Ishikawa (cell line): Measurements from ENCODE around the gene SLC25A52.

Experiments used
- CEBPB ChIP-seq: IDR thresholded peaks from 2 replicates; pipeline ENCODE4 v1.6.1; 2012
- CREB1 ChIP-seq: IDR thresholded peaks from 2 replicates; pipeline ENCODE4 v1.6.1; 2012; ENCODE audit warnings: low read depth
- EGR1 ChIP-seq: IDR thresholded peaks from 2 replicates; pipeline ENCODE4 v1.6.1; 2012
- EP300 ChIP-seq: IDR thresholded peaks from 2 replicates; pipeline ENCODE4 v1.6.1; 2012; ENCODE audit warnings: borderline replicate concordance
- FOXM1 ChIP-seq: IDR thresholded peaks from 2 replicates; pipeline ENCODE4 v1.6.1; 2012; ENCODE audit warnings: low read depth, borderline replicate concordance
- MAX ChIP-seq: IDR thresholded peaks from 2 replicates; pipeline ENCODE4 v1.6.1; 2012
- NFIC ChIP-seq: IDR thresholded peaks from 2 replicates; pipeline ENCODE4 v1.6.1; 2012
- RAD21 ChIP-seq: IDR thresholded peaks from 2 replicates; pipeline ENCODE4 v1.6.1; 2012; ENCODE audit warnings: low read depth
- REST ChIP-seq: IDR thresholded peaks from 2 replicates; pipeline ENCODE4 v1.6.1; 2012; ENCODE audit warnings: low read depth, mild to moderate bottlenecking
- TAF1 ChIP-seq: IDR thresholded peaks from 2 replicates; pipeline ENCODE4 v1.6.1; 2012; ENCODE audit warnings: low read depth, mild to moderate bottlenecking
- TCF12 ChIP-seq: IDR thresholded peaks from 2 replicates; pipeline ENCODE4 v1.6.1; 2012; ENCODE audit warnings: low read depth
- TEAD4 ChIP-seq: IDR thresholded peaks from 2 replicates; pipeline ENCODE4 v1.6.1; 2012
- USF1 ChIP-seq: IDR thresholded peaks from 2 replicates; pipeline ENCODE4 v1.6.1; 2012
- YY1 ChIP-seq: IDR thresholded peaks from 2 replicates; pipeline ENCODE4 v1.6.1; 2012; ENCODE audit warnings: low read depth
- ZBTB7A ChIP-seq: IDR thresholded peaks from 2 replicates; pipeline ENCODE4 v1.6.1; 2012; ENCODE audit warnings: low read depth

The SLC25A52 gene

GRCh38 chr18:31793531-31793930, 32.9 kb upstream of the SLC25A52 start:
- TF ChIP-seq TAF1, result no peak
- no peak for TF ChIP-seq TCF12
- TF ChIP-seq REST, result no peak
- TF ChIP-seq CREB1, result no peak
- no peak for TF ChIP-seq YY1
- no peak for TF ChIP-seq RAD21
- TF ChIP-seq TEAD4, result no peak
- TF ChIP-seq ZBTB7A, result no peak
- no peak for TF ChIP-seq USF1
- no peak for TF ChIP-seq EP300
- TF ChIP-seq EGR1, result no peak
- TF ChIP-seq FOXM1, result no peak
- TF ChIP-seq CEBPB, result no peak
- no peak for TF ChIP-seq NFIC
- TF ChIP-seq MAX, result no peak

GRCh38 chr18:31792580-31792911, 31.9 kb upstream of the SLC25A52 start:
- TF ChIP-seq ZBTB7A (no peak), REST (no peak), TEAD4 (no peak), RAD21 (no peak), CEBPB (no peak), TCF12 (no peak)

- TF ChIP-seq FOXM1 (no peak), CREB1 (no peak), USF1 (no peak), CEBPB (no peak), NFIC (no peak), TCF12 (no peak), MAX (no peak), EGR1 (no peak), RAD21 (no peak), EP300 (no peak), TEAD4 (no peak)
These were observed 31.3 kb upstream of the SLC25A52 start for GRCh38 chr18:31791817-31792579.

GRCh38 chr18:31789409-31789808, 28.7 kb upstream of the SLC25A52 start:
- no peak for TF ChIP-seq TCF12
- no peak for TF ChIP-seq NFIC
- TF ChIP-seq TAF1, result no peak
- TF ChIP-seq REST, result no peak
- no peak for TF ChIP-seq ZBTB7A
- no peak for TF ChIP-seq CEBPB
- TF ChIP-seq MAX, result no peak
- no peak for TF ChIP-seq EP300
- TF ChIP-seq FOXM1, result no peak
- TF ChIP-seq YY1, result no peak
- TF ChIP-seq TEAD4, result no peak
- no peak for TF ChIP-seq RAD21
- TF ChIP-seq CREB1, result no peak
- TF ChIP-seq EGR1, result no peak
- TF ChIP-seq USF1, result no peak
